ENCODE data around the gene FZD4.

The FZD4 gene

DNA sequence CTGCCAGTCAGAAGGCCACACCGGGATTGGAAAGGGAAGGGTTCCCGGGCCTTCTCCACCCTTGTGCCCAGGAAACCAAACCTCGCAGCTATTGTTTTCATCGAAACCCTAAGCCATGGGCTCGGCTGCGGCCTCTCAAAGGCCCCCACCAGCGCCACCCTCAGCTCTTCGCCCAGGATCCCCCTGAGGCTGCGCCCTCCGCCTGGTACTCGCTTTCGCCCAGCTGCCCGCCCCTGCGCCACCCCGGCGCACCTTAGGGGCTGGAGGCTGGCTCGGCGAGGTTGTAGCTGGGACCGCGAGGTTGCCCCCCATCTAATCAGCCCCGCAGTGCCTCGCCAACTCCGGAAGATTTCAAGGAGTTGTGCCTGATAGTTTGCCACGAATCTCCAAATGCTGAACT is 49.0 kb downstream of the FZD4 start:
- DNase-seq (ENCODE audit: low read depth), result no peak

DNA sequence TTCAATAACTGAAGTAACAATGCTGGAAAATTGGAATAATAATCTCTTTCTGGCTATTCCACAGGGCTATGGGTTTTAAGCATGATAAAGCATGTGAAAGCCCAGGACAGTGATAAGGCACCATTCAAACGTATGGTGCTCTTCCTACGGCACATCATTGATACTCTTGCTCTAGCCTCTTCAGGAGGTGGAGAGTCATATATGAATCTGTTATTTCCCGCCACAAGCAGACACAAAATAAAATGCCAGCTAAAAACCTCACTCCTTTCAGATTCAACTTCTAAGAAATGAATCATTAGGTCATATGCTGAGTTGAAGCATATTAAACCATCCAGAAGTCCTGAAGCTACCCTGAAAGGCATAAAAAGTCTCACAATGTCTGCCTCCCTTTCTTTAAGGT is 49.9 kb downstream of the FZD4 start:
- DNase-seq (ENCODE audit: low read depth), result no peak

DNA sequence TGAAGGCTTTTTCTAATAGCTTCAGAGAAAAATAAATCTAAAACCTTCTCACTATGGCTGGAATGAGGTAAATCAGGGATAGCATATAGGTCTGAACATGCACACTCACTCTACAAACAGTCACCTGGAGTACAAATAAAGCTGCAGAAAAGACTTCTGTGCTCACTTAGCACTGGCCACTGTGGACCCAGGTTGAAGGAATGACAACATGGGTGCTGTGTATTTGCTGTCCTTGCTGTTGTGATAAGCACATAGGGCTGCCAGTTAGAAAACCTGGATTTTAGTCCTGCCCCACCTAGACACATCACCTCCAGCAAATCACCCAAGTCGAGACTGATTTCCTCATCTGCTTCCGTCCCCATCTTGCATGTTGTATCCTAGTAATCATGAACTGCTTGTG is 51.2 kb downstream of the FZD4 start:
- no peak for DNase-seq (ENCODE audit: low read depth)

DNA sequence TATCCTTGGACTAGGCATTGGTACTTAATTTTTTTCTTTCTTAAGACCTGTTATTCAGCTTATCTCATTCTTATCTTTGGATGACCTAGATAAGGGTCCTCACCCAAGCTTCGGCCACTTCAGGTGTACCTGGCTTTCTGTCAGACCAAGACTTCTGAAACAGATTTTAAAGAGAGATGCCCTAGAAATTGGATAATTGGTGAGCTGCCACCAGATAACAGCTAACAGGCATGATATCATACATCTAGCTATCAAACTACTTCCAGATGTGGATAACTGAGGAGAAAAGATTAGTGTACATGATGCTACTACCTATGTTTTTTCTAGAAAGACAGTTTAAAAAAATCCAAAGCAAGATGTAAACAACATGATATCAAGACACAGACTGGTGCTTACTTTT is 52.9 kb downstream of the FZD4 start:
- DNase-seq (ENCODE audit: low read depth), result no peak

DNA sequence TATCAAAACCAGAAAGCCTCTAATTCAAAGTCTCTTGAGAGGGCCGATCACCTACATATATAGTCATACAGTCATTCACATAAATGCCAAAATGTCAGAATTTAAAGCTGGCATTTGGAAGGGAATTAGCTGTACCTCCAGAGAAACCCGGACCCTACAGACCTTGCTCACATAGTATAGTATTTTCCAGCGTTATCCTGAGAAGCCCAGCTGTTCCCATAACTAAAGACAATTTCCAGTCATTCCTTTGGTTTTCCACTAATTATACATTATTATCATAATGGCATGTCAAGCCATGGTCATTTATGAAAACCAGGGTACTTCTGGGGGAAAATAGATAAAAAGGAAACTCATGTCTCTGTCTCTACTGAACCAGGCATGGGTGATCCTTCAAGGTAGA is 53.6 kb downstream of the FZD4 start:
- DNase-seq (ENCODE audit: low read depth), result no peak

DNA sequence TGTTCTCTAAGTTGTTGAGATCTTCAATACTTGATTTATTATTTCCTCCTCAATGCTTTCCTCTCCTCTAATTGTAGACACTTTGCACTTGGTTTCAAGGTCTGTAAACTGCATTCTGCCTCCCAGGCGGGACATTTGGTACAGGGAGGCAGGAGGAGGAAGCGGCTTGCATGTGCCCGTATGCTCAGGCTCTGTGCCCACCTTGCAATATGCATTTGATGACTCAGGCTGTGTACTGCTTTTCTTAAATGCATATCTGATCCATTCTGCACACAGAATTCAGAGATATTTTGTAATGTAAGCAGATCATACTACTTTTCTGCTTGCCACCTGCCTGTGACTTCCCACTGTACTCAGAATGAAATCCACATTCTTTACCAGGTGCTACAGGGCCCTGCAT is 55.0 kb downstream of the FZD4 start:
- no peak for DNase-seq (ENCODE audit: low read depth)

DNA sequence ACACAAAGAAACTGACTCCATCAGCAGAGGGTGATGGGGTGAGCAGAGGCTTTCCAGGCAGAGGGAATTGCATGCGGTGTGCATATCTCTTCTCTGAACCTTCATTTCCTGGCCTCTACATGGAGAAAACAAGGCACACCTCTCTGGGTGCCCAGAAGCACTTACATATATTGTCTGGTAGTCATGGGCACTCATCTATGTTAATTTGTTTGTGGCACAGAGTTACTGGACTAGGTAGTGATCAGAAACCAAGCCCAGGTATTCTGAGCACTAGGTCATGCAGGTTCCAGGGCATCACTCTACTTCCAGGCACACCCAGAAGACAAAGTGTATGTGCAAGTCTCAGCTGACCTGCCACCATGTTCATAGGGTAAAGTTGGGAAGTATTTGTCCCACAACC is 56.5 kb downstream of the FZD4 start:
- no peak for DNase-seq (ENCODE audit: low read depth)

DNA sequence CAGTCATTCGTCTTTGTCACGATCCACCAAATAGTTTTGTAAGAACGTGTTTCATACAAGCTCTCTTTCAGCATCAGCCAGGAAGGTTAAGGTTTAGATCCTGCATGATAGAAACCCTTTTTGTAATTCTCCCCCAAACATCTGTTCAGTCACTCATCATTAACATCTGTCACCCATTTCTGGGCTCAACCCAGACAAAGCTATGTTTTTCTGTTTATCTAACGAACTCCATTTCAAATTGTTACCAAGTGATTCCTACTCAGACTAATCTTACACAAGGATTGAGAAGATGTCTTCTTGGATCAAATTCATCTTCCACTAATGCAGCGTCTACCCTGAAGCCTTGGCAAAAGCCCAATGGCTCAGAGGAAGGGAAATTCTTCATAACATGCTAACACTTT is 58.8 kb downstream of the FZD4 start:
- peak; percentile 91 for DNase-seq (ENCODE audit: low read depth)

All from EH (cell line).